Retinal pigment epithelial cell (primary cell): ENCODE data around the gene ASCC1.

Source experiments
- DNase-seq: peaks from one replicate; pipeline ENCODE4 v3.0.0-alpha.2; 2010; ENCODE audit warnings: low read depth
- H3K4me3 ChIP-seq: 2 replicates; pipeline ENCODE4 v1.5.1; 2011; ENCODE audit warnings: mild to moderate bottlenecking, low read length, control low read depth, moderate library complexity
- CTCF ChIP-seq: conservative IDR thresholded peaks from 2 replicates; pipeline ENCODE4 v1.5.1; 2011; ENCODE audit warnings: low read depth, low read length, control low read depth, inconsistent platforms

Gene ASCC1

GRCh38 chr10:72238392-72239175 lies 22.5 kb upstream of the ASCC1 start:
- no peak overlapping the region for H3K4me3 ChIP-seq
- DNase-seq, result no peak
- TF ChIP-seq CTCF, result no peak

- DNase-seq, result no peak
- TF ChIP-seq CTCF, result no peak
- H3K4me3 ChIP-seq, result no peak overlapping the region
These were observed 19.6 kb upstream of the ASCC1 start for GRCh38 chr10:72235544-72236279.

- no peak overlapping the region for H3K4me3 ChIP-seq
- no peak for DNase-seq
- no peak for TF ChIP-seq CTCF
These were observed 18.6 kb upstream of the ASCC1 start for GRCh38 chr10:72234560-72235095.

- no peak for DNase-seq
- no peak overlapping the region for H3K4me3 ChIP-seq
- no peak for TF ChIP-seq CTCF
These were observed 17.5 kb upstream of the ASCC1 start for GRCh38 chr10:72233621-72234020.

GRCh38 chr10:72229261-72230251 lies 13.5 kb upstream of the ASCC1 start:
- no peak for DNase-seq
- H3K4me3 ChIP-seq, result no peak overlapping the region
- no peak for TF ChIP-seq CTCF

- no peak for DNase-seq
- TF ChIP-seq CTCF, result no peak
- H3K4me3 ChIP-seq, result no peak overlapping the region
These were observed 12.3 kb upstream of the ASCC1 start for GRCh38 chr10:72228318-72228751.
